RWPE1 (cell line): ENCODE data around the gene ABCA7.

ENCODE experiments used
- CTCF ChIA-PET: fragments of 350-600 bp; sonication (Branson Sonifier 250); formaldehyde crosslinking; extraction: SDS; loops from one replicate; lab custom pipeline; 2021; lab: Yijun Ruan, JAX
- POLR2A ChIA-PET: fragments of 400-600 bp; formaldehyde crosslinking; extraction: SDS; loops from one replicate; lab custom pipeline; 2020; ENCODE audit warnings: antibody characterized with exemption; ENCODE audit not compliant: low non-redundant PET; lab: Yijun Ruan, JAX
- DNase-seq: peaks from one replicate; pipeline ENCODE4 v3.0.0; 2012; ENCODE audit warnings: low spot score
- H3K27ac ChIP-seq: fragments of 450-650 bp; 2 replicates; pipeline ENCODE4 v1.5.1; 2017
- TF ChIP-seq, protein P1 (sequence below): fragments of 450-650 bp; conservative IDR thresholded peaks from 2 replicates; pipeline ENCODE4 v1.5.1; 2017; ENCODE audit warnings: low read depth, mild to moderate bottlenecking

Gene ABCA7

DNA sequence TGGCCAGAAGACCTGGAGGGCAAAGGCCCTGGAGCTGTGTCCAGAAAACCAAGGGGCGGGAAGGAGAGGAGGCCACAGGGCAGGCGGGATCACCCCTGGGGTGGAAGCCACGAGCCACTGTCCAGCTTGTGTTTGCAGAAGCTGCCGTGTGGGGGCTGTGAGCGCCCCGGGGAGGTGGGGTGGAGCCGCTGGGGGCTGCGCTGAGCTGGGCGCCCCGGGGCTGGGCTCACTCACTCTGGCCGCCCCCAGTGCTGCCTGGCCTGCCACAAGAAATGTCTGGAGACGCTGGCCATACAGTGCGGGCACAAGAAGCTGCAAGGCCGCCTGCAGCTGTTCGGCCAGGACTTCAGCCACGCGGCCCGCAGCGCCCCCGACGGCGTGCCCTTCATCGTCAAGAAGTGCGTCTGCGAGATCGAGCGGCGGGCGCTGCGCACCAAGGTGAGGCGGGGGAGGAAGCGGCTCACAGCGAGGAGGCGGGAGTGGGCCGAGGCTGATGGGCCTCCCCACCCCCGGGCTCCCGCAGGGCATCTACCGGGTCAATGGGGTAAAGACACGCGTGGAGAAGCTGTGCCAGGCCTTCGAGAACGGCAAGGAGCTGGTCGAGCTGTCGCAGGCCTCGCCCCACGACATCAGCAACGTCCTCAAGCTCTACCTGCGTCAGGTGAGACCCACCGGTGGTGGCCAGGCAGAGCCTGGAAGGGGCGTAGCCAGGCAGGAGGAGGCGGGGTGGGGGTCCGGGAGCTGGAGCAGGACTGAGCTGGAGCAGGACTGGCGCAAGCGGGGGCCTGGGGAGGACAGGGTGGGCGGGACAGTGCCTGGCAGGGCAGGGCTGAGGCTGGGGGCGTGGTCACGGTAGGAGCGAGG is 41.6 kb downstream of the ABCA7 start:
- ChIA-PET POLR2A (no interaction called here), CTCF (interaction anchor here (0.6 to 1.3 kb wide), 6 partner anchors 10 to 530 kb away, joined by 3 to 4 read pairs (median 3); partner anchors contain the start of gene RNU6-9)
- peak overlapping the region; percentile 84 for H3K27ac ChIP-seq
- DNase-seq, result no peak
- TF ChIP-seq, protein P1, sequence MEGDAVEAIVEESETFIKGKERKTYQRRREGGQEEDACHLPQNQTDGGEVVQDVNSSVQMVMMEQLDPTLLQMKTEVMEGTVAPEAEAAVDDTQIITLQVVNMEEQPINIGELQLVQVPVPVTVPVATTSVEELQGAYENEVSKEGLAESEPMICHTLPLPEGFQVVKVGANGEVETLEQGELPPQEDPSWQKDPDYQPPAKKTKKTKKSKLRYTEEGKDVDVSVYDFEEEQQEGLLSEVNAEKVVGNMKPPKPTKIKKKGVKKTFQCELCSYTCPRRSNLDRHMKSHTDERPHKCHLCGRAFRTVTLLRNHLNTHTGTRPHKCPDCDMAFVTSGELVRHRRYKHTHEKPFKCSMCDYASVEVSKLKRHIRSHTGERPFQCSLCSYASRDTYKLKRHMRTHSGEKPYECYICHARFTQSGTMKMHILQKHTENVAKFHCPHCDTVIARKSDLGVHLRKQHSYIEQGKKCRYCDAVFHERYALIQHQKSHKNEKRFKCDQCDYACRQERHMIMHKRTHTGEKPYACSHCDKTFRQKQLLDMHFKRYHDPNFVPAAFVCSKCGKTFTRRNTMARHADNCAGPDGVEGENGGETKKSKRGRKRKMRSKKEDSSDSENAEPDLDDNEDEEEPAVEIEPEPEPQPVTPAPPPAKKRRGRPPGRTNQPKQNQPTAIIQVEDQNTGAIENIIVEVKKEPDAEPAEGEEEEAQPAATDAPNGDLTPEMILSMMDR, result no peak

DNA sequence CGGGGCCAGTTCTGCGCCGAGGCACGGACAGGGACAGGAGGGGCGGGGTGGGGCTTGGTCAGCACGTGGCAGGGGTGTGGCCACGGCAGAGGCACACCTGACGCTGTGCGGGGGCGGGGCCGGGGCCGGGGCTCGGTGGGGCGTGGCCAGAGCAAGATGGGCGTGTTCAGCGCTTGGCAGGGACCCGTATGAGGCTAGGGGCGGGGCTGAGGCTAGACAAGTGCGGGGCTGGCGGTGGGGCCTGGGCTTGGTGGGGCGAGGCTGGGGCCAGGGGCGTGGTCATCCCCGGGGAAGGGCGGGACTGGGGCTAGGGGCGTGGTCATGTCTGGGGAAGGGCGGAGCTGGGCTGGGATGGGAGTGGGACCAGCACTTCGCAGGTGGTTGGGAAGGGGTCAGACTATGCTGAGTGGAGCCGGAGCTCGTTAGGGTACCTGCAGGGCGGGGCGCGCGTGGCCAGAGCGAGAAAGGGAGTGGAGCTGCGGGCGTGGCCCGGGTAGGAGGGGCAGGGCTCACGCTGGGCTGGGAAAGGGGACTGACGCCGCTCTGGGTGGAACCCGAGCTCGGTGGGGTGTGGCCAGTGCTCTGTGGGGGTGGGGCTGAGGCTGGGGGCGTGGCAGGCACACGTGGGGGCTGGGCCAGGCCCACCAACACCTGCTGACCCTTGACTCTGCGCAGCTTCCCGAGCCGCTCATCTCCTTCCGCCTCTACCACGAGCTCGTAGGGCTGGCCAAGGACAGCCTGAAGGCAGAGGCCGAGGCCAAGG is 42.4 kb downstream of the ABCA7 start:
- ChIA-PET CTCF (interaction anchor here (0.5 to 1.3 kb wide), 5 partner anchors 11 to 1449 kb away, joined by 3 read pairs; no protein-coding TSS in a partner anchor), POLR2A (interaction anchor here (0.6 to 1.1 kb wide), 2 partner anchors 53 to 1325 kb away, joined by 3 read pairs; no protein-coding TSS in a partner anchor)
- TF ChIP-seq, protein P1, result no peak
- peak overlapping the region; percentile 84 for H3K27ac ChIP-seq
- peak; percentile 95 for DNase-seq

DNA sequence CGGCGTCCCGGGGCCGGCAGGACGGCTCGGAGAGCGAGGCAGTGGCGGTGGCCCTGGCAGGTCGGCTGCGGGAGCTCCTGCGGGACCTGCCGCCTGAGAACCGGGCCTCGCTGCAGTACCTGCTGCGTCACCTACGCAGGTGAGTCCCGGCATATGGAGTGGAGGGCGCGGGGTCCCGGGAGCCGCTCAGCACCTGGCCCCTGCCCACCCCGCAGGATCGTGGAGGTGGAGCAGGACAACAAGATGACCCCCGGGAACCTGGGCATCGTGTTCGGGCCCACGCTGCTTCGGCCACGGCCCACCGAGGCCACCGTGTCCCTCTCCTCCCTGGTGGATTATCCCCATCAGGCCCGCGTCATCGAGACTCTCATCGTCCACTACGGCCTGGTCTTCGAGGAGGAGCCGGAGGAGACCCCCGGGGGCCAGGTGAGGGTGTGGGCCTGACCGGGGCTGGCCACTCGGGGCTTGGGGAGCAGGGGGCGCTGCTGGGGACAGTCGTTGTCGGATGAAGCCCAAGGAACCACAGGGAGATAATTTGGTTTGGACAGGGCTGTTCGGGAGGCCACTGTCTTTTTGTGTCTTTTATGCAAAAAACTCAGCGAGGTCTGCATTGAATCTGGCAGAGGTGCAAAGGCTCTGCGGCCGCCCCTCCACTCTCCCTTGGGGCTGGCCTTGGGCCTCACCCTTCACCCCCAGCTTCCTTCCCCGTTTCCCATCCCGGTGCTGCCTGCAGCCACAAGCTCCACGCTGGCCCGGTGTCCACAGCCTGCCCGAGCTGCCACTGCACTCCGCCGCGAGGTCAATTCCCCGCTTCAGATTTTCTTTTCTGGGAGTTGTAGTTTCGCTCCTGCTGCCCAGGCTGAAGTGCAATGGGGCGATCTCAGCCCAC is 43.3 kb downstream of the ABCA7 start:
- TF ChIP-seq, protein P1, result no peak
- ChIA-PET CTCF (interaction anchor here (0.5 to 1.4 kb wide), 4 partner anchors 15 to 1448 kb away, joined by 3 to 5 read pairs (median 3); no protein-coding TSS in a partner anchor), POLR2A (interaction anchor here (1.1 kb wide), 1 partner anchor 54 kb away, joined by 3 read pairs; no protein-coding TSS in a partner anchor)
- no peak for DNase-seq
- peak overlapping the region; percentile 84 for H3K27ac ChIP-seq

DNA sequence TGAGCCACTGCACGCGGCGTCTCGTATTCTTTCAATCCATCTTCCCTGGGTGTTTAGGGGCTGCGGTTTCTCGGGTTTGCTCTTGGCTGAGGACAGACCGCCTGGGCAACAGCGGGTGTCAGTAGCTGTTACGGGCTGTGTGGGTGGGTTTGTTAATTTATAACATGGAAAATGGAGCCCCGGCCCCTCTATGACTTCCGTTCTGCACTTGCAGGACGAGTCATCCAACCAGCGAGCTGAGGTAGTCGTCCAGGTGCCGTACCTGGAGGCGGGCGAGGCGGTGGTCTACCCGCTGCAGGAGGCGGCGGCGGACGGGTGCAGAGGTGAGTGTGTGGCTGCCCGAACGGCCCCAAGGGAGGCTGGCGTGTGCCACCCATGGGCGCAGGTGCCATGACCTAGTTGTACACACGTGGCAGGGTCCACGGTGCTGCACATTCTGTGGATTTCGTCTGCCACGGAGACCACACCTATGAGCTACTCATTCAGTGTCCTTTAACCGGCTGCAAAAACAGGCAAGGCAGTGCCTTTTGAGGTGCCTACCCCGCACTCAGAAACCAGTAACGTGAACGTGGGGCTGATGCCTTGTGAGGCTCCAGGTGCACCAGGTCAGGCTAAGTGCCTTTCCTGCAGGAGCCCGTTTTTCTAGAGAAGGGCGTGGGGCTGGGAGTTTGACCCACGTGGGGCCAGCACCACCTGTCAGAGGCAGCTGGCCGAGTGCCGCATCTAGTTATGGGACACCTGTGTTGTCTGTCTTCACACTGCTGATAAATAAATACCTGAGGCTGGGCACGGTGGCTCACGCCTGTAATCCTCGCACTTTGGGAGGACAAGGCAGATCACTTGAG is 44.3 kb downstream of the ABCA7 start:
- ChIA-PET CTCF (interaction anchor here (1.4 kb wide), 1 partner anchor 19 kb away, joined by 5 read pairs; no protein-coding TSS in a partner anchor), POLR2A (interaction anchor here (0.6 kb wide), 1 partner anchor 12 kb away, joined by 3 read pairs; no protein-coding TSS in a partner anchor)
- TF ChIP-seq, protein P1, result no peak
- DNase-seq, result no peak
- peak overlapping the region; percentile 84 for H3K27ac ChIP-seq

DNA sequence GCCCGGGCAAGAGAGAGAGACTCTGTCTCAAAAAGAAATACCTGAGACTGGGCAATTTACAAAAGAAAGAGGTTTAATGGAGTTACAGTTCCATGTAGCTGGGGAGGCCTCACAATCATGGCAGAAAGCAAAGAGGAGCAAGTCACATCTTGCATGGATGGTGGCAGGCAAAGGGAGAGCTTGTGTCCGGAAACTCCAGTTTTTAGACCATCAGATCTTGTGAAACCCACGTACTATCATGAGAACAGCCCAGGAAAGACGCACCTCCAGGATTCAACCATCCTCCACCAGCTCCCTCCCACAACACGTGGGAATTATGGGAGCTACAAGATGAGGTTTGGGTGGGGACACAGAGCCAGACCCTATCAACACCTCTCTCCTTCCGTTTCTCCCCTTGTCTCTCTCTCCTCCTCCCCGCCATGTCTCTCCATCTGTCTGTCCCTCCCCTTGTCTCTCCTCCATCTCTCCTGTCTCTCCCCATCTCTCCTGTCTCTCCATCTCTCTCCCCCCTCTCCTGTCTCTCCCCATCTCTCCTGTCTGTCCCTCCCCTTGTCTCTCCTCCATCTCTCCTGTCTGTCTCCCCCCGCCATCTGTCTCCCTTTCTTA is 45.2 kb downstream of the ABCA7 start:
- H3K27ac ChIP-seq, result peak overlapping the region; percentile 84
- ChIA-PET POLR2A (interaction anchor here (0.6 kb wide), 1 partner anchor 13 kb away, joined by 3 read pairs; no protein-coding TSS in a partner anchor), CTCF (interaction anchor here (0.6 to 0.7 kb wide), 2 partner anchors 14 to 43 kb away, joined by 3 to 5 read pairs; no protein-coding TSS in a partner anchor)
- TF ChIP-seq, protein P1, result no peak
- no peak for DNase-seq
